ENCODE data around the gene YTHDC1.
"Not testable (repeated sequence)": the region's sequence is repeated elsewhere in the genome, so short reads cannot be mapped to it uniquely, and the experiment has no call there.

Gene YTHDC1

GRCh38 chr4:68349649-68350360 lies at the start of gene YTHDC1:
YTHDC1 (minus strand) TSS chr4:68350090; CDS start chr4:68349753, 337 bp downstream.
- peak; percentile 73 to 87 (median 85) for DNase-seq (ENCODE audit: low read depth in 2 of 3, low spot score in 2 of 3)

GRCh38 chr4:68399306-68399705 lies 49.4 kb upstream of the YTHDC1 start:
- DNase-seq (ENCODE audit: low read depth in 2 of 3, low spot score in 2 of 3) = no peak

- no peak for DNase-seq (ENCODE audit: low read depth in 2 of 3, low spot score in 2 of 3)
These were observed 46.9 kb upstream of the YTHDC1 start for GRCh38 chr4:68396756-68397155.

GRCh38 chr4:68391436-68391835 lies 41.5 kb upstream of the YTHDC1 start:
- no peak for DNase-seq (ENCODE audit: low read depth in 2 of 3, low spot score in 2 of 3)

GRCh38 chr4:68390205-68390935 lies 40.5 kb upstream of the YTHDC1 start:
- no peak for DNase-seq (ENCODE audit: low read depth in 2 of 3, low spot score in 2 of 3)

- DNase-seq (ENCODE audit: low read depth in 2 of 3, low spot score in 2 of 3) = not testable (repeated sequence)
These were observed 39.6 kb upstream of the YTHDC1 start for GRCh38 chr4:68389386-68389913.

GRCh38 chr4:68388347-68388865 lies 38.5 kb upstream of the YTHDC1 start:
- no peak for DNase-seq (ENCODE audit: low read depth in 2 of 3, low spot score in 2 of 3)

GRCh38 chr4:68385267-68385666 lies 35.4 kb upstream of the YTHDC1 start:
- DNase-seq (ENCODE audit: low read depth in 2 of 3, low spot score in 2 of 3) = no peak

- DNase-seq (ENCODE audit: low read depth in 2 of 3, low spot score in 2 of 3) = no peak
These were observed 33.2 kb upstream of the YTHDC1 start for GRCh38 chr4:68383115-68383514.

GRCh38 chr4:68378226-68378625 lies 28.3 kb upstream of the YTHDC1 start:
- no peak for DNase-seq (ENCODE audit: low read depth in 2 of 3, low spot score in 2 of 3)

- DNase-seq (ENCODE audit: low read depth in 2 of 3, low spot score in 2 of 3) = peak in 1 of 3 experiments; percentile 1
These were observed 26.0 kb upstream of the YTHDC1 start for GRCh38 chr4:68375667-68376559.

- DNase-seq (ENCODE audit: low read depth in 2 of 3, low spot score in 2 of 3) = peak; percentile 4 to 30 (median 12)
These were observed 23.6 kb upstream of the YTHDC1 start for GRCh38 chr4:68373513-68373912.

GRCh38 chr4:68372588-68372987 lies 22.7 kb upstream of the YTHDC1 start:
- no peak for DNase-seq (ENCODE audit: low read depth in 2 of 3, low spot score in 2 of 3)

- DNase-seq (ENCODE audit: low read depth in 2 of 3, low spot score in 2 of 3) = no peak
These were observed 19.4 kb upstream of the YTHDC1 start for GRCh38 chr4:68369142-68369805.

GRCh38 chr4:68368691-68369131 lies 18.8 kb upstream of the YTHDC1 start:
- DNase-seq (ENCODE audit: low read depth in 2 of 3, low spot score in 2 of 3) = no peak

- no peak for DNase-seq (ENCODE audit: low read depth in 2 of 3, low spot score in 2 of 3)
These were observed 17.9 kb upstream of the YTHDC1 start for GRCh38 chr4:68367835-68368234.

GRCh38 chr4:68366600-68366999 lies 16.7 kb upstream of the YTHDC1 start:
- DNase-seq (ENCODE audit: low read depth in 2 of 3, low spot score in 2 of 3) = no peak

- DNase-seq (ENCODE audit: low read depth in 2 of 3, low spot score in 2 of 3) = no peak
These were observed 15.2 kb upstream of the YTHDC1 start for GRCh38 chr4:68365068-68365467.

- DNase-seq (ENCODE audit: low read depth in 2 of 3, low spot score in 2 of 3) = no peak
These were observed 11.3 kb upstream of the YTHDC1 start for GRCh38 chr4:68361146-68361589.

- no peak for DNase-seq (ENCODE audit: low read depth in 2 of 3, low spot score in 2 of 3)
These were observed 10.5 kb upstream of the YTHDC1 start for GRCh38 chr4:68360231-68360968.

All from activated CD8-positive, alpha-beta memory T cell treated with anti-CD3 and anti-CD28 coated beads for 48 hours (primary cell).